DMS53 (cell line): Measurements from ENCODE around the gene POLE.
"Not testable (repeated sequence)": the region's sequence is repeated elsewhere in the genome, so short reads cannot be mapped to it uniquely, and the experiment has no call there.

ENCODE experiments used
- DNase-seq: peaks from one replicate; lab custom pipeline; 2025; lab: John Stamatoyannopoulos, UW

The POLE gene

DNA sequence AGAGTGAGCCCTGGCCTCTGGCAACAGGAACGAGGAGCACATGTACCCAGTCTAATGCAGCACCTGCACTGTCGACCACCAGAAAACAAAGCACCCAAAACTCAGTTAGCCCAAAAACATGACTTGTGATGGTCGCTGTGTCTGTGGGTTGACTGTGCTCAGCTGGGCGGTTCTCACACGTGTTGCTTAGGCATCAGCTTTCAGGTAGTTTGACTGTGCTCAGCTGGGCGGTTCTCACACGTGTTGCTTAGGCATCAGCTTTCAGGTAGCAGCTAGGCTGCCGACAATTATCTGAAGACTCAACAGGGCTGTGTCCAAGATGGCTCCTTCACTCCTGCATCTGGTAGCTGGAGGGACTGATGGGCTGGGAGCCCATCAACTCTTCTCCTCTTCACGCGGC is 75.5 kb downstream of the POLE start:
- DNase-seq: no peak

DNA sequence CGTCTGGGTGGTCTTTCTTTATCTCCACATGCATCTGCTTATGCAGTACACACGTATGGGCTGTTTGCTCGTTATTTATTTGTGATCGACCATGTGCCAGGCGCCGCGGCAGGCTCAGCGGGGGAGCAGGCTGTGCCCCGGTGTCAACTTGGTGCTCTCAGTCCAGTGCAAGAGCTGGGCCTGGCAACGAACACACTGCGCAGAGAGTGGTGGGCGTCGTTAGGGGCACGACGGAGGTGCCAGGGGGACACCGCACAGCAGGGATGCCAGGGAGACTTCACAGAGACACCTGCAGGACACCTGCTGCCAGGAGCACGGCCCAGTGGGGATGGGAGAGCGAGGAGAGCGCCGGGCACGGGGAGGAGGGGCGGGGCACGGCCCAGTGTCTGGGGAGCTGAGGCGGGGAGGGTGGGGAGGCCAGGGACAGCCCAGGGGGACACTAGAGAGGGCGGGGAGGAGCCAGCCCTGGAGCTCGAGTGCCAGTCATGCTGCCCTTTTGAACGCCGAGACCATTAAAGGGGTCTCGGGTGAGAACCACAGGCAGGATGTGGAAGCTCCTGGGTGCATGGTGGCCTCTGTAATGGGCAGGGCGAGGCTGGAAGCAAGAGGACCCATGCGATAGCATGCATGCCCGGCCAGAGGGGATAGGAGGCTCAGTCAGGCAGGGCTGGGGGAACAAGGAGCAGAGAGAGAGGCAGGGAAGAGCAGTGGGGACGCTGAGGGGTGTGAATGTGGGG is 76.1 kb downstream of the POLE start:
- DNase-seq: no peak

GRCh38 chr12:132610051-132610759 is 76.9 kb downstream of the POLE start, which contains the start of gene LRCOL1:
Gene LRCOL1 (minus strand): TSS chr12:132610582. CDS start chr12:132606251, 4,331 bp downstream.
- no peak for DNase-seq

DNA sequence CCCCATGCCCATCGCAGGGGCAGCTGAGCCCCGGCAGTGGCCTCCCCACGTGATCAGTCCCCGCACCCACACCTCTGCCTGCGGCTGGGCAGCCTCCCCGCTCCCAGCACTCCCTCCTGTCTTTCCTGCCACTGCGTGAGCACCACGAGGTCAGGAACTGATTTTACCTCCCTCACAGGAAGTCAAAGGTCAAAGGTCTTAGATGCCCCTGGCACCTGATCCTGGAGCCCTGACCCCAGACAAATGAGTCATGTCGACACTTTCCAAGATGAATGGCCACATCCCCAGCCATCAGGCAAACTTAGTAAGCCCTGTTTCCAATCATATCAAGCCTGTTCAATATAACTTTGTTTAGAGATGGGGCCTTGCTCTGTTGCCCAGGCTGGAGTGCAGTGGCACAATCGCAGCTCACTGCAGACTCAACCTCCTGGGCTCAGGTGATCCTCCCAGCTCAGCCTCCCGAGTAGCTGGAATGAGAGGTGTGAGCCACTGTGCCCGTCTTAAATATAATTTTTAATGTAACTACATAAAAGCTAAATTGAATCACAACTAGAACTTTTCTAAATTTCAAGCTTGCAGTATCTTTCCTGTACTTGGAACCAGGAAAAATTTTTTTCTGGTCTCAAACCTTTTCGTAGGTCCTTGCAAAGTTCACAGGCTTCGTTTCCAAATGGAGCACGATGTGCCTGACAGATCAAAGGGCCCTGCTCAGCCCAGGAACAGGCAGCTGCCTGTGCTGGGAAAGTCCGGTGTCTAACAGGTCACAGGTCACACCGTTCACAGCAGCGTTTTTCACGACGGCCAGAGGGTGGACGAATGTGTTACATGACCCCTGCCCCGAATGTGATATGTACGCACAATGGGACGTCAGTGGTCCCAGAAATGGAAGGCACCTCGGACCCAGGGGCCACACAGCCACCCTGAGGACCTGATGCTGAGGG is 78.6 kb downstream of the POLE start:
- peak; percentile 36 for DNase-seq

DNA sequence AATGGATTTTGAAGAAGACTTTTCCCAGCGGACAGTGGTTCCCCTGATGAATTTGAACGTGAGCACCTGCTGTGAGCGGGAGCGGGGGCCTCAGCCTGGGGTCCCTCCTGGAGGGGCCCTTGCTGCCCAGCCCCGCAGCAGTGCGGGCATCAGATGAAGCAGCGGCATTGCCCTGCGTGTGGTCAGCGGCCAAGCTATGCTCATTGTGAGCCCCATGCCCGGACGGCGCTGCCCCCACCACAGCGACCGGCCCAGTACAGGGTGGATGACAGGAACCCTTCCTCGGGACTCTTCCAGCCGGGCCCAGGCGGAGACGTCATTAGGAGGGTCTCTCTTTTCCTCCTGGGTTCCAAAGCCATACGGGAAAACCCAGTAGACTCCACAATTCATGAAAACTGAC is 80.2 kb downstream of the POLE start:
- DNase-seq: no peak

DNA sequence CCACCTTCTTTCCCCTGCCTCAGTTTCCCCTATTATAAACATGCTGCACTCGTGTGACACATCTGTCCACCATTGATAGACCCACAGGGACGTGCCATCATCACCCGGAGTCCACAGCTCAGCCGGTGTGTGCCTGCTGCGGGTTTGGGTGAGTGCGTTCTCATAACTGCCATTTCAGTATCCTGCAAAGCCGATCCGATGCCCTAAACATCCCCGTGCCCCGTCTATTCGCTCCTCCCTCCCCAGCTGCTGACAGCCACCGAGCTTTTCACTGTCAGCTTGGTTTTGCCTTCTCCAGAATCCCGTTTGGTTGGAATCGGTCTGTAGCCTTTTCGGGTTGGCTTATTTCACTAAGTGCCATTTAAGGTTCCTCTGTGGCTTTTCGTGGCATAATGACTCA is 80.7 kb downstream of the POLE start:
- DNase-seq: peak; percentile 54

GRCh38 chr12:132605892-132606291 is 81.2 kb downstream of the POLE start:
- no peak for DNase-seq

DNA sequence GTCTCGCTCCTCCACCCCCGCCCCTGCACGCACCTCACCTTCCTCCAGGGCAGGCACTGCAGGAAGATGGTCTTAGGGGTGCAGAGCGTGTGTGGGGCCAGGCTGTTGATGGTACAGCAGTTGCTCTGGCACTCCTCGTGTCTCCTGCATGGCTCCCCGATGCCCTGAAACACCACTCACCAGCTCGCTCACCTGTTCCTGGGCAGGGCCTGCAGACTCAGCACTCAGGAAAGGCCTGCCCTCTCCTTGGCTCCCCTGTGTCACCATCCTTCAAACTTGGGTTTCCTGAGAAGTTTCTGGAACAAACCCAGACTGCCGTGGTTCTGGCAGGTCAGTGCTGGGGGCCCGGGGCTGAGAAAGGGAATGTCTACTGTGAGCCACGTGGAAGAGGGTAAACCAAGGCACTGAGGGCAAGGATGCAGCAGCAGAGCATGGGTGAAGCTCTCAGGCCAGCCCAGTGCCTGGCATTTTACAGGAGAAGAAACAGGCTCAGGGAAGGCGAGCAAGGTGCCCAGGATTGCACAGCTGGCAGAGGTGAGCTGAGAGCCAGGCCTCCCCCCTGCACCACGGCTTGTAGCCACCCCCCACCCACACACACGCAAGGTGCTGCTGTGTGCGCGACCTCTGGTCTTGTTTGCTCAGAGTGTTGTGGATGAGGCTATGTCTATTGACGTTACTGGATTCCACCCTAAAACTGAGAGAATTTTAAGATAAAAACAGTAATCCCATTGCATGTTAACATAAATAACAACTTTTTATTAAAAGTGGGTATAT is 82.3 kb downstream of the POLE start:
- no peak for DNase-seq

DNA sequence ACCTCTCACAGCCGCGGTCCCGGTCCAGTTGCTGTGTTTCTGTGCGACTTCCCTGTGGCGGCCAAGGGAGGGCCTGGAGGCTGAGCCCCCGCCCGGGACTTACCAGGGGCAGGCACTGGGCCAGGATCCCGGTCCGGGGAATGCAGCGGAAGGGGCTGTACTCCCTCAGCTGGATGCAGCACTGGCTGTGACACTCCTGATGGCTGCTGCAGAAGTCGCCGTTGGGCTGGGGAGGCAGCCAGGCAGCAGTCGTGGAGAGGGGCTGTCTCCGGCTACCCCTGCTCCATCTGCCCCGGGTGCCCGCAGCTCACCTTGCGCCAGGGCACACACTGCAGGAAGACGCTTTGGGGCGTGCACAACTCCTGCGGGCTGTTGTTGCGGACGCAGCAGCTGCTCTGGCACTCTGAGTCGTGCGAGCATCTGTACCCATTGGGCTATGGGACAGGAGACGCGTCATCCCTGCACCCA is 83.0 kb downstream of the POLE start:
- DNase-seq: no peak

GRCh38 chr12:132603240-132604150 is 83.6 kb downstream of the POLE start:
- no peak for DNase-seq

DNA sequence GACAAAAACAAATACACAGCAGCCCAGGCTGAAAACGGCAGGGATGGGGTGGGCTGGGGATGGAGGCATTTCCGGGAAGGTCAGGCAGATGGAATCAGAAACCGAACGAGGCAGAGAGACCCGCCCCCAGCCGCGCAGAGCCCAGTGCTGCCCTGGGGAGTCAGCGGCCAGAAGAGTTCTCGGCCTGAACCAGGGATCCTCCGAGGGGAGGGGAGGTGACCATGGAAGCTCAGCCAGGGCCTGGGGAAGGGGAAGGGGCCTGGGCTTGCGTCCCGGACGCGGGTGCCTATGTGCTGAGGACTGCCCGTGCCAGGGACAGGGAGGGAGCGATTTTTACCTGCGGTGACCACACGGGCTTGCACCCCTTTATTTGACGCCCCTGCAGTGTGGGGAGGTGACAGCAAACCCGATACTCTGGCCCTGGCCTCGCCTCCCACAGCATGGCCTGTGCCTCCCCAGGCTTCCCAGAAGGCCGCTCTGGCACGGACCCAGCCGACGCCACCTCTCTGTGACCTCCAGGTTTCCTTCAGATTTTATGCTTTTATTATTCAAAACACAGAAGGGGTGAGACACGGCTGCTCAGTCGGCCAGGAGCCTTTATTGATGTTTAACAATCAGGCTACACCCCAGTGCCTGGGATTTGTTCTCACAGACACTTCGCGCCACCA is 84.4 kb downstream of the POLE start:
- no peak for DNase-seq

- peak; percentile 75 for DNase-seq
Measured at GRCh38 chr12:132601171-132601883, 85.8 kb downstream of the POLE start.

GRCh38 chr12:132600048-132601032 is 86.8 kb downstream of the POLE start:
- DNase-seq: peak; percentile 91

DNA sequence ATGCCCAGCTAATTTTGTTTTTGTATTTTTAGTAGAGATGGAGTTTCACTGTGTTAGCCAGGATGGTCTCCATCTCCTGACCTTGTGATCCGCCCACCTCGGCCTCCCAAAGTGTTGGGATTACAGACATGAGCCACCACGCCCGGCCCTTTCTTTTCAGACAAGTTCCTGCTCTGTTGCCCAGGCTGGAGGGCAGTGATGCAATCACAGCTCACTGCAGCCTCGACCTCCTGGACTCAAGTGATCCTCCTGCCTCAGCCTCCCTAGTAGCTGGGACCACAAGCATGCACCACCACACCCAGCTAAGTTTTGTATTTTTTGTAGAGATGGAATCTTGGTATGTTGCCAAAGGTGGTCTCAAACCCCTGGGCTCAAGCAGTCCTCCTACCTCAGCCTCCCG is 87.6 kb downstream of the POLE start:
- DNase-seq: not testable (repeated sequence)

DNA sequence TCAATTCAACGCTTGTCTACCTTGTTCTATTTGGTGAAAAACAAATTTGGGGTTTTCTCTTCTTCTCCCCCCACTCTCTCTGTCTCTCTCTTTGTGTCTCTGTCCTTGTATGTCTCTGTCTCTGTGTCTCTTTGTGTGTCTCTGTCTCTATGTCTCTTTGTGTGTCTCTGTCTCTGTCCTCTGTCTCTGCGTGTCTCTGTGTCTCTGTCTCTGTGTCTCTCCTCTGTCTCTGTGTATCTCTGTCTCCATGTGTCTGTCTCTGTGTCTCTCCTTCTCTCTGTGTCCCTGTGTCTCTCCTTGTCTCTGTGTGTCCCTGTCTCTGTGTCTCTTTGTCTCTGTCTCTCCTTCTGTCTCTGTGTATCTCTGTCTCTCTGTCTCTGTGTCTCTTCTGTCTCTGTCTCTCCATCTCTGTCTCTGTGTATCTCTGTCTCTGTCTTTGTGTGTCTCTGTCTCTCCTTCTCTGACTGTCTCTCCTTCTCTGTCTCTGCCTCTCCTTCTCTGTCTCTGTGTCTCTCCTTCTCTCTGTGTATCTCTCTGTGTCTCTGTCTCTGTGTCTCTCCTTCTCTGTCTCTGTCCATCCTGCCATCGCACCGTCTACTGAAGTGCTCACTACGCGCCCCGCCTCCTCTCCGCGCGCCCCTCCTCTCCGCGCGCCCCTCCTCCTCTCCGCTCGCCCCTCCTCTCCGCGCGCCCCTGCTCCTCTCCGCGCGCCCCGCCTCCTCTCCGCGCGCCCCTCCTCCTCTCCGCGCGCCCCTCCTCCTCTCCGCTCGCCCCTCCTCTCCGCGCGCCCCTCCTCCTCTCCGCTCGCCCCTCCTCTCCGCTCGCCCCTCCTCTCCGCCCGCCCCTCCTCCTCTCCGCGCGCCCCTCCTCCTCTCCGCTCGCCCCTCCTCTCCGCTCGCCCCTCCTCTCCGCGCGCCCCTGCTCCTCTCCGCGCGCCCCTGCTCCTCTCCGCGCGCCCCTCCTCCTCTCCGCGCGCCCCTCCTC is 89.5 kb downstream of the POLE start:
- peak; percentile 87 for DNase-seq

DNA sequence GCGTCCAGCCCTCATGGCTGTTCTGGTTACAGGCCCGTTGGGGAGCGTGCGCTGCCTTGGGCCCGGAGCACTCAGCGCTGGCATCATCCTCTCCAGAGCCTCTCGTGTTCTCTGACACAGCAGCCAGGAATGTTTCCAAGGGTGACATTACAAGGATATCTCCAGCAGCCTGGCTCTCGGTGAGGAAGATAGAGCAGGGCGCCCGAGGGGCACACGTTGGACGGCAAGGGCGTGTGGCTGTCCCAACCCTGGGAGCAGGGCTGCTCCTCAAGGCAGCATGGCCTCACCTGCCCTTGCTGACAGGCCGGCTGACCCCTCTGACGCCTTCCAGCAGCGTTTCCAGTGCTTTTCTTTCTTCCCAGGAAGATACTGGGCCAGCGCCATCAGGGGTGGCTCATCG is 91.1 kb downstream of the POLE start:
- peak; percentile 85 for DNase-seq

DNA sequence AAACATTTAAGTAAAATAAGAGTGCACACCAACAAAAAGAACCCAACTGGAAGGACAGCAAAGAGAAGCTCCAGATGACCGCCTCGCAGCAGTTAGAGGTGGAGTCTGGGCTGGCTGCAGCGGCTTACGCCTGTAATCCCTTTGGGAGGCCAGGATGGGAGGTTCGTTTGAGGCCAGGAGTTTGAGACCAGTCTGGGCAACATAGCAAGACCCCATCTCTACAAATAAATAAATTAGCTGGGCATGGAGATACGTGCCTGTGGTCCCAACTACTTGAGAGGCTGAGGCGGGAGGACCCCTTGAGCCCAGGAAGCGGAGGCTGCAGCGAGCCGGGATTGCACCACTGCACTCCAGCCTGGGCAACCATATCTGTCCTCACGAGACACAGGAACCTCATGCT is 92.0 kb downstream of the POLE start:
- no peak for DNase-seq
